Pancreas (tissue), 10 donors: ENCODE measurements around the gene HOXA4. TPM values are rescaled to one million over a fixed set of nuclear protein-coding genes. Genes with fewer than 3 reads are reported as not detected.

Experiments
- ATAC-seq, 4 donors: fragments of 200-7000 bp; cut with Tn5 transposase; one replicate each; pipeline versions ENCODE4 v1.8.0 to v1.9.1; 2020; ENCODE audit warnings: mild to moderate bottlenecking in 4 of 4, moderate library complexity in 4 of 4
- DNase-seq, 6 donors: peaks; one replicate each; pipeline ENCODE4 v3.0.0-alpha.2; 2020
- FAIRE-seq: peaks from 2 replicates; lab custom pipeline; 2012; peaks lifted over from hg19 to GRCh38; lab: Jason Lieb, UNC
- H3K27ac ChIP-seq, 4 donors: fragments of 200-600 bp; sonication (generic); 1 replicate in 3 of 4; 2 replicates in 1 of 4; pipeline versions ENCODE4 v1.5.0 to v1.8.0; 2020
- H3K27me3 ChIP-seq, 4 donors: fragments of 200-600 bp; one replicate each; pipeline ENCODE4 v1.8.0; 2021
- H3K36me3 ChIP-seq, 3 donors: fragments of 200-600 bp; sonication (generic) in 1 of 3; one replicate each; pipeline versions ENCODE4 v1.5.0 to v1.8.0; 2020 to 2021
- H3K4me1 ChIP-seq, 3 donors: fragments of 200-600 bp; one replicate each; pipeline ENCODE4 v1.8.0; 2021
- H3K4me3 ChIP-seq, 4 donors: fragments of 200-600 bp; sonication (generic) in 2 of 4; one replicate each; pipeline versions ENCODE4 v1.5.0 to v1.8.0; 2020 to 2021
- H3K9me3 ChIP-seq, 4 donors: fragments of 200-600 bp; one replicate each; pipeline ENCODE4 v1.8.0; 2021
- CTCF ChIP-seq, 4 donors: fragments of 200-600 bp; sonication (generic) in 3 of 4; IDR thresholded peaks; one replicate each; pipeline versions ENCODE4 v1.5.0 to v1.8.0; 2021; ENCODE audit warnings: antibody characterized with exemption in 4 of 4
- WGBS, 2 donors: extraction: QIAGEN DNeasy Blood & Tissue Kit; methylation state at CpG; one replicate each; pipeline ENCODE4 v1.1.7; 2013; 5-methylcytosine and 5-hydroxymethylcytosine counted together
- intact Hi-C, 3 donors: fragments of 100-400 bp; cut with DNase I; formaldehyde crosslinking; loops; one replicate each; pipeline versions ENCODE4 v1.11.1 to v1.14.2; 2022
- polyA plus RNA-seq, 2 donors: library from polyadenylated mRNA; stranded (reverse); fragments of 200-250 nt; gene quantifications; one replicate each; pipeline ENCODE4 v1.2.3, GENCODE V29; 2013
- total RNA-seq, 6 donors: library from RNA; stranded (reverse); fragmentation: NEBNext Ultra II Directional in 4 of 6; extraction: Animal tissue kit (Norgen Biotek cat#: 25700) in 4 of 6; gene quantifications; one replicate each; pipeline versions ENCODE4 v1.2.1 to v1.2.4, GENCODE V29; 2021 to 2023
- donor health status: healthy with polysubstance abuse.
- donor health status: DM: no; HTN: no; CAD: no; lungs with moderate emphysema.
- donor health status: DM: no; HTN: no; CAD: no.
- donor health status: control.
- donor health status: control.
- donor health status: Bipolar disorder and iron deficiency.
- donor health status: DM: yes; HTN: yes; CAD: no.
- donor health status: DM: no; HTN: no; CAD: no.
- donor health status: DM: no; HTN: no; CAD: no.
- donor health status: DM: yes; HTN: yes; CAD: no.

The HOXA4 gene
- total RNA-seq (under 1 TPM; 0.19 to 0.98 (median 0.25) TPM), polyA plus RNA-seq (1 to 10 TPM; 1.9 to 2.4 TPM)

DNA sequence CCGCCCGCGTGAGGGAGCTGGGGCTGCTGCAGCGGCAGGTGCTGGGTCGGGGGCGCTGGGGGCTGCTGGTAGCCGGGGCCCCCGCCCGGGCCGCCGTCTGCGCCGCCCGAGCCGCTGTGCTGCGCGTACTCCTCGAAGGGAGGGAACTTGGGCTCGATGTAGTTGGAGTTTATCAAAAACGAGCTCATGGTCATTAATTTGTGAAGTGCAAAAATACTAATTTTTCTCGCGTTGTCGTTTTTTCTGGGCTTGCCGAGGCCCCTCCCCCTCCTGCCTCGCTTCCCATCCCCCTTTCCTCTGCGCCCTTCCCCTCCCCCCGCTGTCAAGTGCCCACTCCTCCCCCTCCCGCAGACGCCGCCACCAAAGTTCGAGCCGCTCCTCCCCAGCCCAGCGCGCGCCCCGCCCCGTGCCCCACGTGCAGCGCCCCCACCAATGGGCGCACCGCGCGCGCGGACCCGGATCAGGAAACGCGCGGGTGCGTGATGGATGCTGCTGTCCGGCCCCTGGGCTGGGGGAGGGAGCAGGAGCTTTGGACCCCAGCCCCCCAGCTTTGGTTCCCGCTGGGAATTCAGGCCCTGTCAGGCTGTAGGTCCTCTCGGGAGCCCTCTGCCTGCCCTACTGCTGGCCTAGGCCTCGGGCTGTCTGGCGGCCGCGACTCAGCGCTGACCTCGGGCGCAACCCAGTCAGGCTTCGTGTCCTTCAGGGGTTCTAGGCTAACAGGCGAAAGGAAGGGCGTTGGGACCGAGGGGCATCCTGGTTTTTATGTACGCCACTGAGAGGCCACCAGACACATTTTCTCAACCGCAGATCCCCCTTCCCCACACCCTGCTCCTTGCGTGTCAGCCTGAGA, at the start of gene HOXA4:
TSS of gene HOXA4 (minus strand) at position 218 of the 850 bp plus-strand sequence. CDS start at position 194, 24 bp downstream.
- H3K27ac ChIP-seq, result peak within 1 kb of the TSS in 2 of 4 donors; percentile 43 to 50
- H3K4me3 ChIP-seq, result peak within 1 kb of the TSS in 3 of 4 donors; percentile 24 to 46 (median 26)
- peak in 5 of 6 donors; percentile 37 to 81 (median 68) for DNase-seq
- FAIRE-seq, result no peak
- ATAC-seq, result peak in 3 of 4 donors; percentile 86 to 95 (median 91)
- intact Hi-C loops, result no loop called here
- no peak for TF ChIP-seq CTCF (IDR thresholded peaks at IDR 0.05)
- H3K9me3 ChIP-seq, result no peaks in the 10 kb centered on the region
- H3K4me1 ChIP-seq, result no peaks in the 10 kb centered on the region
- no peaks in the 10 kb centered on the region for H3K36me3 ChIP-seq
- peaks cover 0 to 75% (median 15%) of the 10 kb centered on the region in 4 donors for H3K27me3 ChIP-seq
- 5 to 9% methylated on average over 43 to 67 of the region's 67 CpGs for WGBS, 2 donors

DNA sequence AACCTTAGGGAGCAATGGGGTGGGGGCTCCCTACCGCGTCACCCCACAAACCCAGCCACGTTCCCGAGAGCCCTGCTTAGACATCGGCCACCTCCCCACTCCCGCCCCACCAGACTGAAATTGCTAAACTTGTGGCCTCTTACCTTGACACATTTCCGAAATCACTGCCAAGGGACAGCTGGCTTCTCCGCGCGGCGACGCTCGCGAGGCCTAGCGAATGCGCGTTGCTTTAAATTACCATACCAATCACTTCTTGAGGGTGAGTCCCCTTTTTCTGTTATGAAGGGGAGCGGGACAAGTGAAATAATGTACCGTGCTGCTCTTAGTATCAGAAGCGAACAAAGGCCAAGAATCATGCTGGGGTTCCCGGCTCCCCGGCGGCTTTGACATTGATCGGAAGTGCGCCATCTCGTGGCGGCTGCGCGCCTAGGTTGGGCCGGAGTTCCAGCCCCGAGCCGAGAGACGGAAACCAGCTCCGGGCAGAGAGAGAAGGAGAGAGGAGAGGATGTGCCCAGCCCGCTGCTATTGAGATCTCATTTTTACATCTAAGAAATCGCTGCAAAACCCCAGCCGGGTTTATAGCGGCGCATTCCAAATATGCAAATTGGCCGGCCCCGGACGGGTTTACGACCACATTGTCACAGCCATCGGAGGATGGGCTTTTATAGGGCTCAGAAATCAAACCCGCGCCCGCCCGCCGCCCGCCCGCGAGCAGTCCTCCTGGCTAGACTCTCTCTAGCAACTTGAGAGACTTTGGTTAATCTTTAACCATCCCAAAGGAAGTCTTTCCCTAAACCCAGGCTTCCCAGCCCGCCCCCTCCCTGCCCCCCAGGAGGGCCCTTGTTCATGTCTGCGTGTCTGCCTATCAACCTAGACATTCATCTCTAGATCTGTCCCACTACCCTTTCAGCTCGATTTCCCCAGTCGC, 49.2 kb upstream of the HOXA4 start:
- Histone ChIP-seq H3K9me3 (no peaks in the 10 kb centered on the region), H3K27ac (no peak overlapping the region), H3K4me3 (no peak overlapping the region), H3K4me1 (peaks cover 0 to 6% (median 0%) of the 10 kb centered on the region in 3 donors), H3K27me3 (peaks cover 7 to 82% (median 25%) of the 10 kb centered on the region in 4 donors), H3K36me3 (no peaks in the 10 kb centered on the region)
- DNase-seq, result peak in 4 of 6 donors; percentile 46 to 84 (median 58)
- peak; percentile 37 to 60 (median 45) for TF ChIP-seq CTCF (IDR thresholded peaks at IDR 0.05)
- no peak for FAIRE-seq
- intact Hi-C loops, result no loop called here
- 8% methylated on average over 56 of the region's 56 CpGs for WGBS, 2 donors
- peak; percentile 59 to 76 (median 73) for ATAC-seq

DNA sequence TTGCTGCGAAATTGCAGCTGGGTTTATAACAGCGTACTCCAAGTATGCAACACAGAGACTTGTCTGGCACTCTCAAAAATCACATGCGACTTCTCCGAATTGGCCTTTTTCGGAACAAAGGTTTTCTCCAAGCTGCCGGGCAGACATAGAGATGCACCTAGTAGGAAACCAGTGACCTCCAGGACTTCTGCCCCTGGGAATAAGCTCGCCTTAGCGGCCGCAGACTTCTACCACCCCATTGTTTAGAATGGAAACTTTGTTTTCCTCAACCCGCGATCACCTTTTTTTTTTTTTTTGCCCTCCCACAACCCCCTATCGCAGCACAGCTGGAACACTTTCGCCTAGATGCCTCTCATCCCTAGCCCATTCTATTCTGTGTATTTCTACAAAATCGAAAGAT, 48.5 kb upstream of the HOXA4 start:
- no peak overlapping the region for H3K4me3 ChIP-seq
- intact Hi-C loops, result no loop called here
- peaks cover 0 to 3% (median 0%) of the 10 kb centered on the region in 3 donors for H3K4me1 ChIP-seq
- no peak overlapping the region for H3K27ac ChIP-seq
- no peaks in the 10 kb centered on the region for H3K9me3 ChIP-seq
- TF ChIP-seq CTCF (IDR thresholded peaks at IDR 0.05), result no peak
- WGBS, 2 donors, result 21 to 22% methylated on average over 14 of the region's 14 CpGs
- no peak for ATAC-seq
- peak in 1 of 6 donors; percentile 21 for DNase-seq
- no peak for FAIRE-seq
- peaks cover 7 to 83% (median 26%) of the 10 kb centered on the region in 4 donors for H3K27me3 ChIP-seq
- H3K36me3 ChIP-seq, result no peaks in the 10 kb centered on the region

DNA sequence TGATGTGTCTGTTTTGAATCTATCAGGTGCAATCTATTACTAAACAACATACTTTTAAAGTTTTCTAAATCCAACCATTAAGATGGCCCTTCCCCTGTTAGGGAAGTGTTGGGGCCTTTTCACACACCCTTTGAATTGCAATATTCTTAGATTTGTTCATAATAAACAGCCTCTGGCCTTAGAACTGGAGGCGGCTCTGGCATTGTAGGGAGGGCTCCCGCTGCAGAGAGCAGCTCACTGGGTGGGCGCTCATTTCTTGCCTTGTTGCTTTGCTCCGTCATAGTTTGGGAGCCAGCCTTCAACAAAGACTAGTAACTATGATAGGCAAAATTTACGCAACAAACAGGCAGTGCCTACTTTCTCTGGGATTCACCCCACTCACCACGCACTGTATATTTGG, 47.8 kb upstream of the HOXA4 start:
- Histone ChIP-seq H3K27ac (no peak overlapping the region), H3K9me3 (no peaks in the 10 kb centered on the region), H3K4me1 (peaks cover 0 to 3% (median 0%) of the 10 kb centered on the region in 3 donors), H3K36me3 (no peaks in the 10 kb centered on the region), H3K4me3 (no peak overlapping the region), H3K27me3 (peaks cover 7 to 83% (median 26%) of the 10 kb centered on the region in 4 donors)
- no peak for DNase-seq
- ATAC-seq, result no peak
- intact Hi-C loops, result no loop called here
- TF ChIP-seq CTCF (IDR thresholded peaks at IDR 0.05), result no peak
- WGBS, 2 donors, result 54 to 59% methylated on average over 6 of the region's 6 CpGs
- FAIRE-seq, result no peak
